Spleen (tissue), 7 donors: ENCODE results near the gene MORF4L1.

ENCODE experiments used
- POLR2A ChIP-seq, 3 donors: fragments of 450-650 bp; IDR thresholded peaks; one replicate each; pipeline ENCODE4 v1.5.1; 2017; ENCODE audit warnings: antibody characterized with exemption in 3 of 3, mild to moderate bottlenecking in 1 of 3
- POLR2AphosphoS5 ChIP-seq, 3 donors: sonication (generic); formaldehyde crosslinking; IDR thresholded peaks; one replicate each; pipeline ENCODE4 v1.5.1; 2017; ENCODE audit warnings: antibody characterized with exemption in 3 of 3
- TF ChIP-seq, protein P1 (sequence below), 11 experiments: fragments of 200-600 bp in 7 of 11; fragments of 450-650 bp in 4 of 11; sonication (generic) in 4 of 11; IDR thresholded peaks in 8 of 11; conservative IDR thresholded peaks in 3 of 11; 1 replicate in 7 of 11; 2 replicates in 4 of 11; pipeline versions ENCODE4 v1.4.0 to v1.8.0; 2016 to 2021; ENCODE audit warnings: antibody characterized with exemption in 11 of 11, inconsistent platforms in 4 of 11, mild to moderate bottlenecking in 1 of 11
- donor health status: DM: no; HTN: no; CAD: no; lungs with moderate emphysema.
- donor health status: DM: no; HTN: no; CAD: no.
- donor health status: DM: no; HTN: no; CAD: no.

DNA sequence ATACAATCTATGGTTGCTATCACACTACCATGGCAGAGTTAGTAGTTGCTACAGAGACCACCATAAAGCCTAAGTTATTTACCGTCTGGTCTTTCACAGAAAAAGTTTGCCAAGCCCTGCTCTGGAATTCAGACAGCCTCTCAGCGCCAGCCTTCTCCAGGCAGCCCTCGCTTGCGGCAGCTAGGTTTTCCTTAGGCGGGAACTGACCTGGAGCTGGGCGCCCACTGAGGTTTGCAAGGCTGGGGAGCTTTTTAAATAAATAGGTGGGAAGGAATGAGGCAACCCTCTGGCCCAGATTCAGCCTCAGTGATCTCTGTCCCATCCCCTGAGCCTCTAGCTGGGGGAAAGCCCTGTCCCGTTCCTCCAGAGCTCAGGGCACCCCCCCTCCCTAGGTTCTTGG, 71.0 kb downstream of the MORF4L1 start:
- TF ChIP-seq, protein P1, sequence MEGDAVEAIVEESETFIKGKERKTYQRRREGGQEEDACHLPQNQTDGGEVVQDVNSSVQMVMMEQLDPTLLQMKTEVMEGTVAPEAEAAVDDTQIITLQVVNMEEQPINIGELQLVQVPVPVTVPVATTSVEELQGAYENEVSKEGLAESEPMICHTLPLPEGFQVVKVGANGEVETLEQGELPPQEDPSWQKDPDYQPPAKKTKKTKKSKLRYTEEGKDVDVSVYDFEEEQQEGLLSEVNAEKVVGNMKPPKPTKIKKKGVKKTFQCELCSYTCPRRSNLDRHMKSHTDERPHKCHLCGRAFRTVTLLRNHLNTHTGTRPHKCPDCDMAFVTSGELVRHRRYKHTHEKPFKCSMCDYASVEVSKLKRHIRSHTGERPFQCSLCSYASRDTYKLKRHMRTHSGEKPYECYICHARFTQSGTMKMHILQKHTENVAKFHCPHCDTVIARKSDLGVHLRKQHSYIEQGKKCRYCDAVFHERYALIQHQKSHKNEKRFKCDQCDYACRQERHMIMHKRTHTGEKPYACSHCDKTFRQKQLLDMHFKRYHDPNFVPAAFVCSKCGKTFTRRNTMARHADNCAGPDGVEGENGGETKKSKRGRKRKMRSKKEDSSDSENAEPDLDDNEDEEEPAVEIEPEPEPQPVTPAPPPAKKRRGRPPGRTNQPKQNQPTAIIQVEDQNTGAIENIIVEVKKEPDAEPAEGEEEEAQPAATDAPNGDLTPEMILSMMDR (IDR thresholded peaks at IDR 0.05 in 8 of 11, conservative IDR thresholded peaks at IDR 0.05 in 3 of 11): no peak
- TF ChIP-seq POLR2A (IDR thresholded peaks at IDR 0.05) (no peak), POLR2AphosphoS5 (IDR thresholded peaks at IDR 0.05) (no peak)
